ENCODE data around the gene DZANK1. TPM values are rescaled to one million over a fixed set of nuclear protein-coding genes. Genes with fewer than 3 reads are reported as not detected.

Gene DZANK1
- total and polyA plus RNA-seq, 9 of the 15 experiments (the other 6 are each of a cell fraction or from before 2014, with no cell fraction given), result 0.04 to 0.18 (median 0.11) TPM; not detected in 2

- Histone ChIP-seq H4K20me1 (replicated peaks; ENCODE audit: control insufficient read depth, insufficient read depth, low read length) (no peaks in the 10 kb centered on the region), H3K4me3 (no peak overlapping the region), H3K27me3 (ENCODE audit: control insufficient read depth in 2 of 2, insufficient read depth in 2 of 2, low read length in 2 of 2) (peaks cover 9 to 15% of the 10 kb centered on the region in 2 experiments; a peak in 3 of 5 replicates), H3K9me3 (replicated peaks; ENCODE audit: control insufficient read depth, insufficient read depth, low read depth, low read length) (no peaks in the 10 kb centered on the region), H3K4me1 (replicated peaks in 1 of 2; ENCODE audit: control insufficient read depth in 2 of 2, insufficient read depth in 2 of 2, low read length in 2 of 2) (no peaks in the 10 kb centered on the region), H3K36me3 (ENCODE audit: control insufficient read depth, insufficient read depth, low read length) (no peaks in the 10 kb centered on the region), H3K79me2 (ENCODE audit: control insufficient read depth, insufficient read depth, low read length) (no peaks in the 10 kb centered on the region), H3K9ac (ENCODE audit: insufficient read depth in 1 of 2, low read depth in 2 of 2, low read length in 2 of 2) (no peak overlapping the region), H3K9me1 (ENCODE audit: control insufficient read depth, insufficient read depth, low read length) (no peaks in the 10 kb centered on the region), H3K4me2 (ENCODE audit: insufficient read depth, low read length) (no peak overlapping the region), H2AFZ (ENCODE audit: low read depth, low read length) (no peak overlapping the region), H3K27ac (ENCODE audit: extremely low read depth, low read depth, low read length) (no peak overlapping the region)
- ChIA-PET CTCF (ENCODE audit: low intra/inter-chr PET ratio) (no interaction called here), POLR2A (interaction anchor here (0.6 kb wide), 1 partner anchor 376 kb away, joined by 3 read pairs; no protein-coding TSS in a partner anchor)
- intact Hi-C loops (cut with micrococcal nuclease) (no loop called here), in situ Hi-C loops (cut with MboI) (no loop called here)
- DNase-seq (ENCODE audit: extremely low read depth in 1 of 4, low spot score in 3 of 4) (no peak), FAIRE-seq (no peak), ATAC-seq (no peak)
- TF ChIP-seq ASH1L (IDR thresholded peaks at IDR 0.05; ENCODE audit: borderline replicate concordance, low read depth, partially characterized antibody) (no peak), FOS (IDR thresholded peaks at IDR 0.05; ENCODE audit: extremely low read depth, insufficient read length) (no peak), ZNF277 (CRISPR knock-in tag; IDR thresholded peaks at IDR 0.05; ENCODE audit: borderline replicate concordance) (no peak), ZNF77 (CRISPR knock-in tag; IDR thresholded peaks at IDR 0.05) (no peak), DACH1 (IDR thresholded peaks at IDR 0.05; ENCODE audit: partially characterized antibody) (no peak), TRIM28 (IDR thresholded peaks at IDR 0.05) (no peak)
- no TSS peak for BruUV-seq (replicated peaks)
- 0% methylated on average over 5 of the region's 5 CpGs for WGBS (ENCODE audit: insufficient coverage, low coverage, missing lambda C conversion rate)
Measured at GRCh38 chr20:18391686-18392085, 75.1 kb downstream of the DZANK1 start.
